HepG2 (cell line): Measurements from ENCODE around the gene MRPL2. TPM values are rescaled to one million over a fixed set of nuclear protein-coding genes. Genes with fewer than 3 reads are reported as not detected.
A peak's percentile ranks its signal among the peaks of the same experiment; 100 is the strongest.

Experiments used
- CREM ChIP-seq, 2 experiments: sonication (generic) in 1 of 2; formaldehyde crosslinking in 1 of 2; IDR thresholded peaks; 2 replicates each; pipeline versions ENCODE4 v1.4.0 to v1.6.1; 2016 to 2020; ENCODE audit warnings: antibody characterized with exemption in 1 of 2, mild to moderate bottlenecking in 1 of 2, missing genetic modification reagents in 1 of 2
- FOXP1 ChIP-seq, 2 experiments: fragments of 450-650 bp in 1 of 2; IDR thresholded peaks; 2 replicates each; pipeline ENCODE4 v1.6.1; 2017 to 2018; ENCODE audit warnings: antibody characterized with exemption in 1 of 2
- HCFC1 ChIP-seq: fragments of 150-350 bp; IDR thresholded peaks from 2 replicates; pipeline ENCODE4 v1.6.1; 2014; ENCODE audit warnings: low read depth, low read length
- KDM5A ChIP-seq: fragments of 200-600 bp; sonication (generic); IDR thresholded peaks from 2 replicates; pipeline ENCODE4 v1.7.0; 2018; ENCODE audit warnings: antibody characterized with exemption, mild to moderate bottlenecking, low read length, borderline replicate concordance
- NCOA2 ChIP-seq: sonication (generic); formaldehyde crosslinking; IDR thresholded peaks from 2 replicates; pipeline ENCODE4 v1.8.0; 2022; ENCODE audit warnings: inconsistent platforms
- REPIN1 ChIP-seq: sonication (generic); formaldehyde crosslinking; IDR thresholded peaks from 2 replicates; pipeline ENCODE4 v1.8.0; 2022; ENCODE audit warnings: missing genetic modification reagents, low read depth, mild to moderate bottlenecking, borderline replicate concordance
- SCMH1 ChIP-seq: sonication (generic); formaldehyde crosslinking; IDR thresholded peaks from 2 replicates; pipeline ENCODE4 v1.9.0; 2021; ENCODE audit warnings: missing genetic modification reagents, mild to moderate bottlenecking, borderline replicate concordance
- ZFAT ChIP-seq: sonication (generic); formaldehyde crosslinking; conservative IDR thresholded peaks from 2 replicates; pipeline ENCODE4 v1.8.1; 2023; ENCODE audit warnings: missing genetic modification reagents, inconsistent platforms
- ZIK1 ChIP-seq: sonication (generic); formaldehyde crosslinking; IDR thresholded peaks from 2 replicates; pipeline ENCODE4 v1.5.0; 2020; ENCODE audit warnings: mild to moderate bottlenecking, low read depth, missing genetic modification reagents, borderline replicate concordance
- ZMAT3 ChIP-seq: sonication (generic); formaldehyde crosslinking; conservative IDR thresholded peaks from 2 replicates; pipeline ENCODE4 v1.7.0; 2021; ENCODE audit warnings: missing genetic modification reagents
- ZNF142 ChIP-seq: sonication (generic); formaldehyde crosslinking; IDR thresholded peaks from 2 replicates; pipeline ENCODE4 v1.4.0; 2020; ENCODE audit warnings: missing genetic modification reagents
- ZNF550 ChIP-seq: sonication (generic); formaldehyde crosslinking; IDR thresholded peaks from 2 replicates; pipeline ENCODE4 v1.4.0; 2020; ENCODE audit warnings: mild to moderate bottlenecking, missing genetic modification reagents, borderline replicate concordance
- ZNF619 ChIP-seq: sonication (generic); formaldehyde crosslinking; IDR thresholded peaks from 2 replicates; pipeline ENCODE4 v1.4.0; 2020; ENCODE audit warnings: mild to moderate bottlenecking, missing genetic modification reagents
- polyA plus RNA-seq, 8 experiments: library from polyadenylated mRNA; depleted of rRNA in 3 of 8; stranded (reverse) in 7 of 8; unstranded in 1 of 8; fragments of >200 nt; fragmentation: Illumina TruSeq in 4 of 8; extraction: Trizol in 4 of 8; gene quantifications; 2 replicates each; pipeline versions ENCODE4 v1.2.1 to v1.2.3, GENCODE V29; 2011 to 2016; ENCODE audit warnings: low read depth in 4 of 8, missing spikeins in 1 of 8, mixed read lengths in 1 of 8; ENCODE audit not compliant: insufficient read depth in 1 of 8
- total RNA-seq, 5 experiments: library from RNA; depleted of rRNA; stranded (reverse); fragments of >200 nt; fragmentation: Illumina TruSeq; extraction: Trizol; gene quantifications; 2 replicates each; pipeline ENCODE4 v1.2.3, GENCODE V29; 2016; ENCODE audit warnings: low read depth in 1 of 5
- TF ChIP-seq, protein P1 (sequence below): sonication (generic); formaldehyde crosslinking; IDR thresholded peaks from 2 replicates; pipeline ENCODE4 v1.4.0; 2020; ENCODE audit warnings: missing genetic modification reagents, borderline replicate concordance

The MRPL2 gene
- total and polyA plus RNA-seq, 2 of the 13 experiments (the other 11 are each of a cell fraction or from before 2014, with no cell fraction given) = 56.8 to 65.6 TPM

DNA sequence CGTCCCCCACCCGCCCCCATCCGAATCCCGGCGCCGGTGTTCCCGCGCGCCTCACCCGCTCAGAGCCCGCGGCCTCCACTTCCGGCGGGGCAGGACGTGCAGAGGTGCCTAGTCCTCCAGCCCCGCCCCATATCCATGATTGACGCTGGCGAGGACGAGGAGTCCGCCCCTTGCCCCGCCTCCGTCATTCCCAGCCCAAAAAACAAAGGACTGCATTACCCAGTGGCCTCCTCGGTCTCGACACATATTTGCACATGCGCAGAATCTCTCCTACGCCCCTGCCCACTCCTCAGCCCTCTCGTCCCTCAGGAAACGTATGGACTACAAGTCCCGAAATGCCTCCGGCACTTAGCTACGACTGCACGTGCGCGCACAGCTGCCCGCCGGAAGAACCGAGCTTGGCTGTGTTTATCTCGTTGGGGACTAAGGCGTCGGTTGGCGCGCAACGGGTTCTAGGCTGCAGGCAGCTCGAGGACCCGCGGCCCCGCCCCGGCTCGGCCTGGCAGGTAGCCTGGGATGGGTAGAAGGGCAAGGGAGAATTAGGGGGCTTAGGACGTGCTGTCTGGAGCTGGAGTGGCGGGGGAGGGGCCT is 45.3 kb downstream of the MRPL2 start, which contains the start of the genes KLHDC3 and MEA1 (continued):
- no peak; the same call in 1 of the 2 replicates for TF ChIP-seq ZMAT3
- peak; percentile 97 for TF ChIP-seq HCFC1
- TF ChIP-seq ZNF142 (CRISPR knock-in tag) = 0 out of 2 replicates have a peak, but pooled peaks have one; percentile 11
- peak; percentile 76 for TF ChIP-seq REPIN1
- peak; percentile 98 for TF ChIP-seq CREM (IDR thresholded peaks at IDR 0.05)
- no peak for TF ChIP-seq CREM (CRISPR knock-in tag; IDR thresholded peaks at IDR 0.05)
- TF ChIP-seq KDM5A = peak; percentile 89
- TF ChIP-seq, protein P1, sequence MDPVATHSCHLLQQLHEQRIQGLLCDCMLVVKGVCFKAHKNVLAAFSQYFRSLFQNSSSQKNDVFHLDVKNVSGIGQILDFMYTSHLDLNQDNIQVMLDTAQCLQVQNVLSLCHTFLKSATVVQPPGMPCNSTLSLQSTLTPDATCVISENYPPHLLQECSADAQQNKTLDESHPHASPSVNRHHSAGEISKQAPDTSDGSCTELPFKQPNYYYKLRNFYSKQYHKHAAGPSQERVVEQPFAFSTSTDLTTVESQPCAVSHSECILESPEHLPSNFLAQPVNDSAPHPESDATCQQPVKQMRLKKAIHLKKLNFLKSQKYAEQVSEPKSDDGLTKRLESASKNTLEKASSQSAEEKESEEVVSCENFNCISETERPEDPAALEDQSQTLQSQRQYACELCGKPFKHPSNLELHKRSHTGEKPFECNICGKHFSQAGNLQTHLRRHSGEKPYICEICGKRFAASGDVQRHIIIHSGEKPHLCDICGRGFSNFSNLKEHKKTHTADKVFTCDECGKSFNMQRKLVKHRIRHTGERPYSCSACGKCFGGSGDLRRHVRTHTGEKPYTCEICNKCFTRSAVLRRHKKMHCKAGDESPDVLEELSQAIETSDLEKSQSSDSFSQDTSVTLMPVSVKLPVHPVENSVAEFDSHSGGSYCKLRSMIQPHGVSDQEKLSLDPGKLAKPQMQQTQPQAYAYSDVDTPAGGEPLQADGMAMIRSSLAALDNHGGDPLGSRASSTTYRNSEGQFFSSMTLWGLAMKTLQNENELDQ (CRISPR knock-in tag) = peak; percentile 37; the same call in 1 of the 2 replicates
- TF ChIP-seq SCMH1 (CRISPR knock-in tag) = no peak
- TF ChIP-seq ZFAT (CRISPR knock-in tag) = no peak
- TF ChIP-seq ZNF619 (CRISPR knock-in tag) = peak; percentile 46
- peak; percentile 23; the same call in 1 of the 2 replicates for TF ChIP-seq NCOA2
- TF ChIP-seq FOXP1 (IDR thresholded peaks at IDR 0.05) = no peak
- peak; percentile 63; the same call in 1 of the 2 replicates for TF ChIP-seq FOXP1 (CRISPR knock-in tag; IDR thresholded peaks at IDR 0.05)
- TF ChIP-seq ZNF550 (CRISPR knock-in tag) = no peak
- TF ChIP-seq ZIK1 = peak; percentile 54; the same call in 1 of the 2 replicates
